Measurements from ENCODE around the gene TBXAS1. TPM values are rescaled to one million over a fixed set of nuclear protein-coding genes. Genes with fewer than 3 reads are reported as not detected.

Gene TBXAS1
- total RNA-seq, 1 donor from 2014 or later: 6.2 TPM

DNA sequence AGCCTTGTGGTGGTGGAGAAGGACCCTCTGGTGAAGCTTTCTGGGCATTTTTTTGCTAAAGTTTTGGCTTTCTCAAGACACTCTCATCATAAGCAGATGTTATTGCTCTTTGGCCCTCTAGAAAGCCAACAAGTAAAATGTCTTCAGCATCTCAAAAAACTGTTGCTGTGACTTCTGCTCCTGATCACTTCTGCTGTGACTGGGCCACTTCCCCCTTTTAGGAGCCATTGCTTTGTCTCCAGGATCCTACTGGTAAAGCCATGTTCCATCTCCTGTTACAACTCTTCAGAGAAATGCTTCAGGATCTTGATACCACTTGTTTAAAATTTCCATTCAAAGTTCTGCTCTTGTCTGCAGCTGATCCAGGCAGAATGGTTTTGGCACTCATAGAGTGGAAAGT is 222.8 kb downstream of the TBXAS1 start:
- no peak for DNase-seq

DNA sequence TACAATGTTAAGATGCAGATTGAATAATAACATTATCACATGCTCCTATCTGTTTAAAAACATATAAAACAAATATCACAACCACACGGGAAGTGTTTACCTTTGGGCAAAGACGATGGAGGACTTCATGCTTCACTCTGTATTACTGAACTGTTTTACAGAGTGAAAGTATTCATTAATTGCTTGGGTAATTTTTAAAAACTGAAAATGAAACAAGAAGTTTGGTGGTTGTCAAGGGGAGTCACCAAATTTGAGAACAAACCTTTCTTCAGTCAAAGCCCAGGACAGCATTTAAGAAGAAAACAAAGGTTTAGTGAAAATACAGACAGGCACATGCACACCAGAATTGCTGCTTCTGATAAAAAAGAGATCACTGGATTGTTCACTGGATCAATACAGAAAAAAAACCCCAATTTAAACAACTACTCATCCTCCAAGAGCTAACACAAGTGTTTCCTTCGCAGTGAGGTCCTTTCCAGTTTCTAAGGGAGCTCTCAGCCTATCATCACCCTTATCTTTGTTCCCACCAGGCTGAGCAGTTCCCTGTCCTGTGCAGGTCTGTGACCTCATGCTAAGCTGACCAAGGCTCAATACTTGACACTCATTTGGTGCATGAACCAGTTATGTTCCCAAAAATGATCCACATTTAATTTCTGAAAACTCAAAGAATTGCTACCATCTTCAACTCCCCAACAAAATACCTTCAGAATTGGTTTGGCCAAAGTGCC is 224.9 kb downstream of the TBXAS1 start:
- no peak for DNase-seq

DNA sequence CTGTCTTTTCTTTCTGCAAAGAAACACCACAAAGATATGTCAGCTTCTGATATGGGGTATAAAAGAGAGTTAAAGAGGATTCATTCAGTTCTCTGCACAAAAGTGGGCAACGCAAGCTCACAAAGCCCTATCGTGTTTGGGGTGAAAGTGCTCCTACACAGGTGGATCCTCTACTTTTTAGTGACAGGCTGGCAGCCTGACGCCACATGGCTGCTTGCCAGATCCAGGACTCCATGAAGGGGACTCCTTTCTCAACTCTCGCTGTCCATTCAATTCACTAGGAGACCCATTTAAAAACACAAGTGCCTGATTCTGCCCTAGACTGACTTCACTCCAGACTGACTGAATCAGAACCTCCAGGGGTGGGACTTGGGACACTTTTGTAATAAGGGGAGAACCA is 225.7 kb downstream of the TBXAS1 start:
- no peak for DNase-seq

DNA sequence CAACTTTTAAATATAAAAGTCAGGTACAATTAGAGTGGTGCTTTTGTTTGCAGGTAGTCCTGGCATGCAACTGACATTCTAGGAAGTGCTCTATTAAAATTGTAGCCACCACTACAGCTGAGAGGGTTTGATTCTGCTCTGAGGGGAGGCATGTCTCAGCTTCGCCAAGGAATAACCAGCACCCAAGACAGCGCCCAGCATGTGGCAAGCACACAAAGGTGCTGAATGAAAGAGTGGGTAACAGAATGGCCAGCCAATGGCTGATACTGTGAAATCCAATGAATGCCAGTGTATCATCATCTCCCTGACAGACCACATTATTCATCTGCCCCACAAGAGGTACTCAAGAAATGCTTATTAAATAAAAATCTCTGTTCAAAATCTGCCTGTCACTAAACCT is 226.8 kb downstream of the TBXAS1 start:
- no peak for DNase-seq

DNA sequence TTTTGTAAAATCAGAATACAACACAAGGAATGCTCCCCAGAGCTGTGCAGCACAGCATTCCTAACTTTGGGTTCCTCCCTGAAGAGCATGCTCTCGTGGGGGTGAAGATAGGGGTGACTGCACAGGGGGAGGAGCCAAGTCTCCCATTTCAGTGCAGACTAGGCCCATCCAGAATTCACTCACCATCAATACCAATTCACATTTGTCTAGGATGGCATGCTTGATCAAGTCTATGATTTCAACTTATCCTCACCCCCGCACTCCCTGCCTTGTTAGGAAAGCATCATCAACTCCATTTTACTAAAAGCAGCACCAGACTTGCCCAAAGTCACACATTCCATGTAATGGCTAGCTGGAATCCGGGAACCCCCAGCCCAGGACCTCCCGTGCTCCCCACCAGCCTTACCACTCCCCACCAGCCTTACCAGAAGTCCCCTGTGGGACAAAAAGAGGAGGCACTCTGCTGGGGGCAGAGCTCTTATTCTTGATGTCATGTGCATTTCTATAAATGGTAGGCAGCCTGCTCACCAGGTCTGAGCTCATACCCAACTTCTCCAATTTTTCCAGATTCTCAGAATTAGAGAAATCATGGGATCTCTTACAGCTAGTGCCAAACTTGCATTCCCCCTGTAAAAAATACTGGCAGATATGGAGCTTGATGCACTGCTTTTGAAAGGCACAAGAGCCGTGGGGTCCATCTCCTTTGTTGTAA is 227.5 kb downstream of the TBXAS1 start:
- no peak for DNase-seq

DNA sequence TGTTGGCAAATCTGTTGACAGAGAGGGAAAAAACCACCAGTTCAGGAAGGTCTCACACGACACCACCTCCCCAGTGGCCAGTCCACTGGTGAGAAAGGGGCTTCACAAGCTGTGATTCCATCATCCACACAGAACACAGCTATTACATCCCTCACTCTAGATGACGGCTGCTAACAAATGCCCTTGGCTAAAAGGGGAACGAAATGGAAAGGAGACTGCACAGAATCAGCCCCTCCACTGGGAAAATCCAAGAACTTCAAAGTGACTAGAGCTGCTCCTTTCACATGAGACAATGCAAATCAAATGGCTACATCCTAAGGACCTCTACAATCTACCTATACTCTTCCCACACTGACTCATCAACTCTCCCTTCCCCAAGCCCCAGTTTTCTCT is 228.1 kb downstream of the TBXAS1 start:
- DNase-seq: no peak

DNA sequence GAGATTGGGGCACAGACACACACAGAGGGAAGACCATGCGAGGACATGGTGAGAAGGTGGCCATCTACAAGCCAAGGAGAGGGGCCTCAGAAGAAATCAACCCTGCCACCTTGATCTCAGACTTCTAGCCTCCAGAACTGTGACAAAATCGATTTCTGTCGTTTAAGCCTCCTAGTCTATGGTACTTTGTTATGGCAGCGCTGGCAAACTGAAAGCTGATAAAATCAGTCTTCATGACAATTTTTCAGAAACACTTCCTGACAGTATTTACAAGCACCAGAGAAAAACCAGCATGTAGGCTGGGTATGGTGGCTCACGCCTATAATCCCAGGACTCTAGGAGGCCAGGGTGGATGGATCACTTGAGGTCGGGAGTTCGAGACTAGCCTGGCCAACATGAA is 229.5 kb downstream of the TBXAS1 start:
- no peak for DNase-seq

DNA sequence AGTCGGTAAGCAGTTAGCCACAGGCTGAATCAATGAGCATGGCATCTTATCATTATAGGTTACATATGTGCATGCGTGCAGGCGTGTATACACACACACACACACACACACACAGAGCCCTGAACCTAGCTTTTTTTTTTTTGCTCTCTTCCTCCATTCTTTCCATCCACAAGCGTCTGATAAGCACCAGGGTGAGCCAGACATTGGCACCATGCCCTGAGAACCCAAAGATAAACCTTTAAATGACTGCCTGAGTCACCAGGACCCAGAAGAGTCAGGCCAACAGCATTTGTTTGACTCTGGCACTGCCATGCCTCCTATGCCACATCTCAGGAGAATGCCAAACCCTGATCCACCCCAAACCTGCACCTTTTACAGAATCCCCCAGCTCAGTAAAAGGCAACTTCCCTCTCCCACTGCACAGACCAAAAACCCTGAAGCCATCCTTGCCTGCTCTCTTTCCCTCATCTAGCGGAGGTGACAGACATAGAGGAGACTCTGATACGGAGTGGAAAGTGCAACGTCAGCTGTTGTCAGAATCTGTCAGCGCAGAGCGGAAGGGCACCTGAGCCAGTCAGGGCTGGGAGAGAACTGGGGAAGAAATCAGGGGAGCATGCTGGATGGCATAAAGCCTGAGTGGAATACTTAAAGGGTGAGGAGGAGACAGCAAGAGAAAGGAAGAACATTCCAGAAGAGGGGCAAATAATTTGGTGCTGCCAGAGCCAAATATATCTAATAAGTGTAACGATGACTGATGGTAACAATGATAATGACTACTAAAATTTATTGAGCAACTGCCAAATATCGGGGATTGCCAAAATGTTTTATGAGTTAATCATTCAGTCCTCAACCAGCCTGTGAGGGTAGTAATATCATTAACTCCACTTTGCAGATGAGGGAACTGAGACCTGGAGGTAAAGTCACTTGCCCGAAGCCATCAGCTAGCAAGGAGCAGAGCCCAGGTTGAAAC is 230.5 kb downstream of the TBXAS1 start:
- DNase-seq: no peak

DNA sequence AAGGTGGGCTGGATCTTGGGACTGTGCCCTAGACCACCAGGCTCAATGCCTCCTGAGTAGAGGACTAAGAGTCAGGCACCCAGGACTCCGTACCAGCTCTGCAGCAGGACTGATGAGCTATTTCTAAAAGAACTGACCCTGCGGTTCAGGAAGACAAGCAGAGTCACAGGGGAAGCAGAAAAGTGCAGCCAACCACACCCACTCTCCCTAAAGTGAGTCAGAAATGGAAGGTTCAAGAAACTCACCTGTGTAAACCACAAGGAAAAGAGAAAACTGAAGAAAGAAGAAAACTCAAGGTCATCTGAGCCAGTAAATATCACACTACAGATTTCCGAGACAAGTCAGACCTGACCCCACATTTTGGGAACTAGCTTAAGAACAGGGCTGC is 231.2 kb downstream of the TBXAS1 start:
- DNase-seq: no peak

DNA sequence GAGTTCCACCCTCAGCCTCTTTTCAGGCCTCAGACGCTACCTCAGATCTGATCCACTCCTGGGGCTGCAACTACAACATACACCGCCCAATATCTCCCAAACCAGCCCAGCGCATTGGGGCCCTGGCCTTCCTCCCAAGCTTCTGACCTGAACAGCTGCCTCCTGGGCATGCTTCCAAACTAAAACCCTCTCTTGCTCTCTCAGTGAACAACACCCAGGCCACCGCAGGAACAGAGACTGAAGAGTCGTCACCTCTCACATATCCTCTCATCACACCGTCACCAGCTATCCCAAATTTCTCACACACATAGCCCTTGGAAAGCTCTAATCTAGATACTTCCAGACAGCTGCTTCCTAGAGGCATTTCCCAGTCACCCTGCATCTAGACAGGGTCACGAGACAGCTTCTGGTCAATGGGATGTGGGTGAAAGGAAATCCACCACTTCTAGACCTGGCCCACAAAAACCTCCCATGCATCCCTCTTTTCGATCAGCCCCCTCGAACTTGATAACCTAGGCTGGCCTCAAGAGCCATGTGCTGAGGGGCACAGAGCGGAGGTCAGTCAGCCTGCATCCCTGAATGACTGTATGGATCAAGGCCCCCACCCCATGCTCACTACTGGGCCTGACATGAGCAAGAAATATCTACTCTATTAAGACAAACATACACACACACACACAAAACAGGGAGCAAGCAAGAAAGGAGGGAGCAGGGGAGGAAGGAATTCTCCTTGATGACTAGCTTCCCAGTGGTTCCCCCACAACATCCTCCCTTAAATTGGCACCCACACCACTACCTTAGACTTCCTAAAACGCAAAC is 231.9 kb downstream of the TBXAS1 start:
- no peak for DNase-seq

DNA sequence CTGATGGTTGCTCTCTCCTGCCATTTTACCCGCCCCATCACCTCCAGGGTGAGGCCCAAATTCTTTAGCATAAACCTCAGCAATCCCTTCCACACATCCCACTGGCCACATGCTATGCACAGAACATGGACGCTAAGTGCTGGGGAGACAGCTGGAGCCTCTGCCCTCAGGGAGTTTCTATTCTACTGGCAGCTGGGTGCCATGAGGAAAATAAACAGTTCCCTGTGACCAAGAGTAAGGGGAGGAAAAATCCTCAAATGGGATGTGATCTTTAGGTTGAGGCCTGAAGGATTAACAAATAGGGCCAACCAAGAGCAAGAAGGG is 232.5 kb downstream of the TBXAS1 start:
- DNase-seq: no peak

DNA sequence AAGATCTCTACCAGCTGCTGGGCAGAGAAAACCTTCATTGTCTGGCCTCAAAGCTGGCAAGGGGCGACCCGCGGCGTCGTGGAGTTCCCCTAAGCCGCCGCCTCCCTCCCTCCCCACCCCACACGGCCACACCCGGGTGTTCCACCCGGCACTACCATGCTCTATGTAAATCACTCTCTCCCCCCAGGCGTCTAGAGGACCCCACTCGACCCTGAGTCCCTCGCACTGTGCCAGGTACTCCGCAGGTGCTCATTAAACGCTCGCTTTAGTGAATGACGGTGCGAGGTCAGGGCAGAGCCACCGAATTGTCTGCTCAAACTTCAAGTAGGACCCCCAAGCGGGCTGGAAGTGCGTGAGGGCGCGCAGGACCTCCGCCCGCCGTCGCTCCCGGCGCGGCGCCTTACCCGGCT is 233.1 kb downstream of the TBXAS1 start:
- no peak for DNase-seq

DNA sequence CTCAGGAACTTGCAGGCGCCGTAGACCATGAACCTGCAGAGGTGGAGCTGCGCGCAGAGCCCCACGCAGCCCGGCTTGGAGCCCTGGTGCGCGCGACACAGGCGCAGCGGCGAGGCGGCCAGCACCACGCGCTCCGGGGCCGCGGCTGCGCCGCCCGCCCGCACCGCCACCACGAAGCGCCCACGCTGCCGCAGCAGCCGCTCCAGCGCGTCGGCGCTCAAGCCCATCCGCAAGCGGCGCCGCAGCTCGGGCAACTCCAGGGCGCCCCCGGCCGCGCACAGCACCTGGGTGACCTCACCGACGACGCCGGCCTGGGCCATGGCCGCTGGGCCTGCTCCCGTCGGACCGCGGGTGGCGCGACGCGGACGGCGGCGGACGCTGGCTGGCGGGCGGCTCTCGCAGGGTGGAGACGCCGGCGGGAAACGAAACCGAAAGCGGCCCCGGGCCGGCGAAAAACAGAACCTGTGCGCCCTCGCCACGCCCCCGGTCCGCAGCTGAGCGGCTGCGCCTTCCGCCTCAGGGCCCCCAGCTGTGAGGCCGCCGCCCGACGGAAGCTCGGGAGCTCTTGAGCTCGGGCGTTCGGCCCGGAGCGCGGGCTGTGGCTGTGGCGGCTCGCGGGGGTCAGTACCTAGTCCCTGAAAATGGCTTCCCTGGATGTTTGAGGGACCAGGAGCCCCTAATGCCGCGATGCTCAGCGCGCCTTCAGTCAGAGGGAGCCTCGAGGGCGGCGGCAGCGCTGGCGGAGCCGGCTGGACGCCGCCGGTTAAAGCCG is 233.7 kb downstream of the TBXAS1 start, which contains the start of gene PARP12:
Gene PARP12, minus strand, starts transcription at position 424 of the 772 bp plus-strand sequence. Its CDS starts 104 bp downstream, at position 320.
- peak; percentile 56 for DNase-seq

DNA sequence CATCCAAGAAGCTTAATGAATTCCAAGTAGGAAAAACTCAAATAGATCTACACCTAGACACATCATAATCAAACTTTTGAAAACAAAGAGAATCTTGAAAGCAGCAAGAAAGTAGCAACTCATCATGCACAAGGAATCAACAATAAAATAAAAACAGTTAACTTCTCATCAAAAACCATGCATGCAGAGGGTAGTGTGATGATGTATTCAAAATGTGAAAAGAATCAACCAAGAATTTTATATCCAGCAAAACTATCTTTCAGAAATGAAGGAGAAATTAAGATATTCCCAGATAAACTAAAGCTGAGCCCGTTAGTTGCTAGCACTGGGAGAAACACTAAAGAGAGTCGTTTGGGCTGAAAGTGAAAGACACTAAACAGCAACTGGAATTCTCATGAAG is 238.0 kb downstream of the TBXAS1 start:
- DNase-seq: no peak

DNA sequence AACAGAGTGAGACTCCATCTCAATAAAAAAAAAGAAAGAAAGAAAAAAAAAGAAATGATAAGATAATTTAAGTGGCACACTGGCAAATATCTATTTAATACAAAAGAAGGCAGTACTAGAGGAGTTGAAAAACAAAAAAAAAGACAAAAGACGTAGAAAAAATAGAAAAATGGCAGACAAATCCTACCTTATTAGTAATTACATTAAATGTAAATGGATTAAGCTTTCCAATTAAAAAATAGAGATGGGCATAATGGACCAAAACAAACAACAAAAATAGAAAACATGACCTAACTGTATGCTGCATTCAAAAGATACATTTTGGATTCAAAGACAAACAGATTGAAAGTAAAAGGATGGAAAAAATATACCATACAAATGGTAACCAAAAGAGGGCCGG is 239.0 kb downstream of the TBXAS1 start:
- no peak for DNase-seq

DNA sequence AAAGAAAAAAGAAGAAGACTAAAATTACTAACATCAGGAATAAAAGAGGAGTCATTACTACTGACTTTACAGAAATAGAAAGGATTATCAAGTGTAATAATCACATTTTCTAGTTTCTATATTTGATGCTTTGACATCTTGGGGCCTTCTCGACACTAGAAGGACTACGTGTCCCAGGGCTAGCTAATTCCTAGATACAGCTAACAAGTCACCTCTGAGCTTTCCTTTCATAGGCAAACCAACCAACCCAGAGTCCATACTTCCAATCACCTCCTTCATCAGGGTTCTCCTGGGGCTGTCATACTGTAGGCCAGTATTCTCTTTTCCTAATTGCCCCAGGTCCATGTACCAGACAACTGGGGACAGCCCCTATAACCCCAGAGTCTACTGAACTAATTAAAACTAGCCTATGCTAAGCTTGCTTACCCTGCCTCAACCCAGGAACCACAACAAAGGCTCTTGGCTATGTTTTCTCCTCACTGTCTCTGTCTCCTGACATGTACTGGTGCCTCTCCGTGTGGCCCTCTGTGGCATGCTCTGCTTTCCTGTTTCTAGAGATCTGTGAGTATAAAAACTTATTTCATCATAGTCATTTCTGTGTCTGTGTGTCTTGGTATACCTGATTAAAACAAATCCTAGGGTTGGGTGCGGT is 240.4 kb downstream of the TBXAS1 start:
- no peak for DNase-seq

Measured in skin of body (tissue), 2 donors.